ENCODE results near the gene MARVELD2. TPM values are rescaled to one million over a fixed set of nuclear protein-coding genes. Genes with fewer than 3 reads are reported as not detected.

MARVELD2 gene
- total RNA-seq, 2 experiments from 2014 or later: 0.18 to 0.26 TPM

- ATAC-seq (no peak), DNase-seq (no peak)
- CTCF ChIA-PET: no interaction called here
- Mint-ChIP-seq H3K27ac (no peak overlapping the region), H3K4me1 (ENCODE audit: low read depth) (no peaks in the 10 kb centered on the region), H3K36me3 (ENCODE audit: low read depth) (no peaks in the 10 kb centered on the region), H3K27me3 (ENCODE audit: low read depth) (peaks cover 18% of the 10 kb centered on the region), H3K4me3 (no peak overlapping the region), H3K9me3 (ENCODE audit: insufficient read depth) (no peaks in the 10 kb centered on the region)
- POLR2A ChIA-PET: no interaction called here
Observed at GRCh38 chr5:69485471-69485870, 70.6 kb downstream of the MARVELD2 start.

GRCh38 chr5:69489246-69489645, 74.3 kb downstream of the MARVELD2 start:
- ChIA-PET CTCF (no interaction called here), POLR2A (no interaction called here)
- Mint-ChIP-seq H3K9me3 (ENCODE audit: insufficient read depth) (no peaks in the 10 kb centered on the region), H3K27ac (no peak overlapping the region), H3K4me3 (no peak overlapping the region), H3K36me3 (ENCODE audit: low read depth) (no peaks in the 10 kb centered on the region), H3K4me1 (ENCODE audit: low read depth) (peaks cover 12% of the 10 kb centered on the region), H3K27me3 (ENCODE audit: low read depth) (peaks cover 46% of the 10 kb centered on the region)
- DNase-seq: no peak
- no peak for ATAC-seq

GRCh38 chr5:69491027-69491426, 76.1 kb downstream of the MARVELD2 start:
- no peak overlapping the region for H3K27ac Mint-ChIP-seq
- ATAC-seq (no peak), DNase-seq (no peak)
- no peak overlapping the region for H3K4me3 Mint-ChIP-seq
- no peaks in the 10 kb centered on the region for H3K36me3 Mint-ChIP-seq (ENCODE audit: low read depth)
- ChIA-PET CTCF (no interaction called here), POLR2A (no interaction called here)
- peaks cover 54% of the 10 kb centered on the region for H3K27me3 Mint-ChIP-seq (ENCODE audit: low read depth)
- H3K9me3 Mint-ChIP-seq (ENCODE audit: insufficient read depth): no peaks in the 10 kb centered on the region
- H3K4me1 Mint-ChIP-seq (ENCODE audit: low read depth): peaks cover 12% of the 10 kb centered on the region

GRCh38 chr5:69491838-69492390, 77.0 kb downstream of the MARVELD2 start:
- Mint-ChIP-seq H3K9me3 (ENCODE audit: insufficient read depth) (no peaks in the 10 kb centered on the region), H3K27ac (no peak overlapping the region), H3K27me3 (ENCODE audit: low read depth) (peaks cover 55% of the 10 kb centered on the region), H3K4me1 (ENCODE audit: low read depth) (peaks cover 12% of the 10 kb centered on the region), H3K4me3 (peak overlapping the region; percentile 45), H3K36me3 (ENCODE audit: low read depth) (no peaks in the 10 kb centered on the region)
- POLR2A ChIA-PET: no interaction called here
- CTCF ChIA-PET: no interaction called here
- ATAC-seq (no peak), DNase-seq (no peak)

- Mint-ChIP-seq H3K4me1 (ENCODE audit: low read depth) (peaks cover 12% of the 10 kb centered on the region), H3K4me3 (peak within 1 kb of the TSS; percentile 65), H3K36me3 (ENCODE audit: low read depth) (no peaks in the 10 kb centered on the region), H3K9me3 (ENCODE audit: insufficient read depth) (no peaks in the 10 kb centered on the region), H3K27me3 (ENCODE audit: low read depth) (peaks cover 57% of the 10 kb centered on the region), H3K27ac (no peak within 1 kb of the TSS)
- ChIA-PET CTCF (no interaction called here), POLR2A (no interaction called here)
- DNase-seq (peak; percentile 21), ATAC-seq (peak; percentile 69)
Observed at GRCh38 chr5:69492391-69492922, 77.5 kb downstream of the MARVELD2 start, which contains the start of gene OCLN. Gene OCLN (plus strand): TSS chr5:69492790. CDS start chr5:69504245, 11,455 bp downstream.

- H3K27me3 Mint-ChIP-seq (ENCODE audit: low read depth): peaks cover 57% of the 10 kb centered on the region
- DNase-seq (peak; percentile 22), ATAC-seq (peak; percentile 48)
- H3K4me3 Mint-ChIP-seq: peak overlapping the region; percentile 65
- H3K4me1 Mint-ChIP-seq (ENCODE audit: low read depth): peaks cover 12% of the 10 kb centered on the region
- no peaks in the 10 kb centered on the region for H3K9me3 Mint-ChIP-seq (ENCODE audit: insufficient read depth)
- no peaks in the 10 kb centered on the region for H3K36me3 Mint-ChIP-seq (ENCODE audit: low read depth)
- ChIA-PET POLR2A (no interaction called here), CTCF (no interaction called here)
- H3K27ac Mint-ChIP-seq: no peak overlapping the region
Observed at GRCh38 chr5:69492923-69493395, 78.0 kb downstream of the MARVELD2 start.

GRCh38 chr5:69493396-69494133, 78.6 kb downstream of the MARVELD2 start:
- CTCF ChIA-PET: no interaction called here
- Mint-ChIP-seq H3K4me1 (ENCODE audit: low read depth) (peaks cover 12% of the 10 kb centered on the region), H3K9me3 (ENCODE audit: insufficient read depth) (no peaks in the 10 kb centered on the region)

More at GRCh38 chr5:69493396-69494133, 78.6 kb downstream of the MARVELD2 start:
- peak overlapping the region; percentile 65 for H3K4me3 Mint-ChIP-seq
- H3K36me3 Mint-ChIP-seq (ENCODE audit: low read depth): no peaks in the 10 kb centered on the region
- POLR2A ChIA-PET: no interaction called here
- peak; percentile 55 for ATAC-seq
- peak; percentile 23 for DNase-seq
- peaks cover 55% of the 10 kb centered on the region for H3K27me3 Mint-ChIP-seq (ENCODE audit: low read depth)
- H3K27ac Mint-ChIP-seq: no peak overlapping the region

Other genes starting within 250 kb of the MARVELD2 start
- 100 to 1,000 TPM; 205 to 218 TPM for gene CCNB1, start 248.0 kb upstream of the MARVELD2 start, total RNA-seq
- 10 to 100 TPM; 48.5 to 50.1 TPM for gene CENPH, start 225.5 kb upstream of the MARVELD2 start, total RNA-seq
- 10 to 100 TPM; 23.9 to 28.3 TPM for gene CDK7, start 180.2 kb upstream of the MARVELD2 start, total RNA-seq
- 1 to 10 TPM; 8.4 to 9.5 TPM for gene CCDC125, start 82.3 kb upstream of the MARVELD2 start, total RNA-seq
- 10 to 100 TPM; 36.8 to 39.7 TPM for gene AK6, start 45.6 kb upstream of the MARVELD2 start, total RNA-seq
- gene TAF9, start 45.6 kb upstream of the MARVELD2 start, total RNA-seq: 10 to 100 TPM; 52.0 to 52.8 TPM
- gene RAD17, start 45.3 kb upstream of the MARVELD2 start, total RNA-seq: 10 to 100 TPM; 22.6 TPM
- 1 to 10 TPM; 1.3 to 2.2 TPM for gene OCLN, start 77.7 kb downstream of the MARVELD2 start, total RNA-seq
- 10 to 100 TPM; 29.7 to 30.8 TPM for gene GTF2H2C, start 145.1 kb downstream of the MARVELD2 start, total RNA-seq